SK-N-SH treated with all-trans-retinoic acid at 6 μM for 48 hours (cell line): ENCODE data around the gene NEU2.

ENCODE experiments used
- ATAC-seq: fragments of 200-7000 bp; cut with Tn5 transposase; 3 replicates; pipeline ENCODE4 v1.9.1; 2020; ENCODE audit warnings: mild to moderate bottlenecking, moderate library complexity
- ARNTL ChIP-seq: fragments of 450-650 bp; formaldehyde crosslinking; IDR thresholded peaks from 2 replicates; pipeline ENCODE4 v1.5.0; 2020; ENCODE audit warnings: low read depth, mild to moderate bottlenecking, moderate library complexity, borderline replicate concordance
- BACH2 ChIP-seq: fragments of 250-450 bp; sonication (Bioruptor Pico); IDR thresholded peaks from 2 replicates; pipeline ENCODE4 v1.9.0; 2021; ENCODE audit warnings: mild to moderate bottlenecking, borderline replicate concordance
- CREB5 ChIP-seq: fragments of 250-450 bp; sonication (Bioruptor Pico); IDR thresholded peaks from 2 replicates; pipeline ENCODE4 v1.5.1; 2020; ENCODE audit warnings: low read depth, mild to moderate bottlenecking, moderate library complexity
- CSRNP3 ChIP-seq: fragments of 250-450 bp; sonication (Bioruptor Pico); IDR thresholded peaks from 2 replicates; pipeline ENCODE4 v1.5.1; 2021; ENCODE audit warnings: mild to moderate bottlenecking, moderate library complexity
- ESRRG ChIP-seq: fragments of 250-450 bp; sonication (Bioruptor Pico); IDR thresholded peaks from 2 replicates; pipeline ENCODE4 v1.6.1; 2021; ENCODE audit warnings: mild to moderate bottlenecking
- ISL1 ChIP-seq: fragments of 250-450 bp; sonication (Bioruptor Pico); IDR thresholded peaks from 2 replicates; pipeline ENCODE4 v2.1.2; 2022; ENCODE audit warnings: mild to moderate bottlenecking, moderate library complexity
- OSR1 ChIP-seq: fragments of 250-450 bp; sonication (Bioruptor Pico); IDR thresholded peaks from 2 replicates; pipeline ENCODE4 v1.8.0; 2022; ENCODE audit warnings: moderate library complexity, mild to moderate bottlenecking, inconsistent platforms
- PATZ1 ChIP-seq: fragments of 250-450 bp; sonication (Bioruptor Pico); IDR thresholded peaks from 2 replicates; pipeline ENCODE4 v1.8.0; 2020; ENCODE audit warnings: mild to moderate bottlenecking, moderate library complexity, borderline replicate concordance
- PPARA ChIP-seq: fragments of 250-450 bp; sonication (Bioruptor Pico); IDR thresholded peaks from 2 replicates; pipeline ENCODE4 v1.5.0; 2020; ENCODE audit warnings: mild to moderate bottlenecking, borderline replicate concordance
- RARB ChIP-seq: fragments of 250-450 bp; sonication (Bioruptor Pico); IDR thresholded peaks from 2 replicates; pipeline ENCODE4 v1.8.0; 2021; ENCODE audit warnings: mild to moderate bottlenecking, moderate library complexity
- SNAI2 ChIP-seq: fragments of 250-450 bp; sonication (Bioruptor Pico); IDR thresholded peaks from 2 replicates; pipeline ENCODE4 v1.5.0; 2020; ENCODE audit warnings: mild to moderate bottlenecking, moderate library complexity
- TCF4 ChIP-seq: fragments of 250-450 bp; sonication (Bioruptor Pico); IDR thresholded peaks from 2 replicates; pipeline ENCODE4 v1.8.0; 2021; ENCODE audit warnings: mild to moderate bottlenecking, moderate library complexity, borderline replicate concordance
- TOX ChIP-seq: fragments of 250-450 bp; sonication (Bioruptor Pico); IDR thresholded peaks from 2 replicates; pipeline ENCODE4 v1.8.0; 2021; ENCODE audit warnings: mild to moderate bottlenecking, moderate library complexity, borderline replicate concordance
- TSHZ2 ChIP-seq: fragments of 250-450 bp; sonication (Bioruptor Pico); IDR thresholded peaks from 2 replicates; pipeline ENCODE4 v1.5.0; 2020; ENCODE audit warnings: mild to moderate bottlenecking, moderate library complexity
- ZC3H10 ChIP-seq: fragments of 250-450 bp; sonication (Bioruptor Pico); IDR thresholded peaks from 2 replicates; pipeline ENCODE4 v1.5.1; 2021; ENCODE audit warnings: mild to moderate bottlenecking, moderate library complexity
- ZFP3 ChIP-seq: fragments of 250-450 bp; sonication (Bioruptor Pico); IDR thresholded peaks from 2 replicates; pipeline ENCODE4 v1.5.0; 2020; ENCODE audit warnings: mild to moderate bottlenecking, moderate library complexity
- ZFP30 ChIP-seq: fragments of 450-650 bp; formaldehyde crosslinking; IDR thresholded peaks from 2 replicates; pipeline ENCODE4 v1.5.0; 2022; ENCODE audit warnings: mild to moderate bottlenecking, moderate library complexity
- ZNF565 ChIP-seq: fragments of 450-650 bp; formaldehyde crosslinking; conservative IDR thresholded peaks from 2 replicates; pipeline ENCODE4 v1.5.0; 2020; ENCODE audit warnings: low read depth, mild to moderate bottlenecking, moderate library complexity
- ZNF70 ChIP-seq: fragments of 450-650 bp; formaldehyde crosslinking; IDR thresholded peaks from 2 replicates; pipeline ENCODE4 v1.5.0; 2020; ENCODE audit warnings: mild to moderate bottlenecking, moderate library complexity
- ZNF8 ChIP-seq: fragments of 450-650 bp; formaldehyde crosslinking; IDR thresholded peaks from 2 replicates; pipeline ENCODE4 v1.5.0; 2020; ENCODE audit warnings: mild to moderate bottlenecking, moderate library complexity

NEU2 gene

GRCh38 chr2:233033672-233034071 lies 1.2 kb downstream of the NEU2 start:
- ATAC-seq = no peak
- TF ChIP-seq ZFP30 (CRISPR knock-in tag) = no peak
- TF ChIP-seq PPARA = no peak

GRCh38 chr2:233034091-233034882 lies 1.8 kb downstream of the NEU2 start:
- ATAC-seq = no peak
- TF ChIP-seq ARNTL (no peak), RARB (CRISPR knock-in tag) (no peak), ZC3H10 (CRISPR knock-in tag) (no peak)

- no peak for ATAC-seq
- no peak for TF ChIP-seq ZFP30 (CRISPR knock-in tag)
- no peak for TF ChIP-seq ZC3H10 (CRISPR knock-in tag)
- TF ChIP-seq ESRRG (CRISPR knock-in tag) = no peak
- TF ChIP-seq PPARA = no peak
- TF ChIP-seq ISL1 = no peak
- TF ChIP-seq ARNTL = no peak
- TF ChIP-seq TOX (CRISPR knock-in tag) = no peak
- no peak for TF ChIP-seq ZFP3 (CRISPR knock-in tag)
- TF ChIP-seq ZNF70 = no peak
- TF ChIP-seq BACH2 (CRISPR knock-in tag) = no peak
Measured at GRCh38 chr2:233035426-233036161, 3.1 kb downstream of the NEU2 start.

- no peak for ATAC-seq
- TF ChIP-seq BACH2 (CRISPR knock-in tag) = no peak
- no peak for TF ChIP-seq ISL1
- TF ChIP-seq SNAI2 (CRISPR knock-in tag) = no peak
- no peak for TF ChIP-seq TCF4 (CRISPR knock-in tag)
- TF ChIP-seq PATZ1 (CRISPR knock-in tag) = no peak
Measured at GRCh38 chr2:233036162-233036838, 3.8 kb downstream of the NEU2 start.

- ATAC-seq = no peak
Measured at GRCh38 chr2:233037078-233037477, 4.6 kb downstream of the NEU2 start.

More at GRCh38 chr2:233037078-233037477, 4.6 kb downstream of the NEU2 start:
- TF ChIP-seq SNAI2 (CRISPR knock-in tag) (no peak), ZNF8 (CRISPR knock-in tag) (no peak), TOX (CRISPR knock-in tag) (no peak), ZFP3 (CRISPR knock-in tag) (no peak), PATZ1 (CRISPR knock-in tag) (no peak), TCF4 (CRISPR knock-in tag) (no peak), OSR1 (CRISPR knock-in tag) (no peak), PPARA (no peak), ISL1 (no peak), CREB5 (CRISPR knock-in tag) (no peak), TSHZ2 (CRISPR knock-in tag) (no peak), RARB (CRISPR knock-in tag) (no peak), ZFP30 (CRISPR knock-in tag) (no peak), ESRRG (CRISPR knock-in tag) (no peak), CSRNP3 (CRISPR knock-in tag) (no peak), ZNF565 (CRISPR knock-in tag) (no peak)
- TF ChIP-seq, all 23 proteins: peak for 0
